Suppressor macrophage (primary cell): ENCODE data around the gene RAP1A.
A peak's percentile ranks its signal among the peaks of the same experiment; 100 is the strongest.

Experiments
- DNase-seq, 4 experiments: peaks; one replicate each; pipeline ENCODE4 v3.0.0-alpha.2; 2020 to 2022

Gene RAP1A

DNA sequence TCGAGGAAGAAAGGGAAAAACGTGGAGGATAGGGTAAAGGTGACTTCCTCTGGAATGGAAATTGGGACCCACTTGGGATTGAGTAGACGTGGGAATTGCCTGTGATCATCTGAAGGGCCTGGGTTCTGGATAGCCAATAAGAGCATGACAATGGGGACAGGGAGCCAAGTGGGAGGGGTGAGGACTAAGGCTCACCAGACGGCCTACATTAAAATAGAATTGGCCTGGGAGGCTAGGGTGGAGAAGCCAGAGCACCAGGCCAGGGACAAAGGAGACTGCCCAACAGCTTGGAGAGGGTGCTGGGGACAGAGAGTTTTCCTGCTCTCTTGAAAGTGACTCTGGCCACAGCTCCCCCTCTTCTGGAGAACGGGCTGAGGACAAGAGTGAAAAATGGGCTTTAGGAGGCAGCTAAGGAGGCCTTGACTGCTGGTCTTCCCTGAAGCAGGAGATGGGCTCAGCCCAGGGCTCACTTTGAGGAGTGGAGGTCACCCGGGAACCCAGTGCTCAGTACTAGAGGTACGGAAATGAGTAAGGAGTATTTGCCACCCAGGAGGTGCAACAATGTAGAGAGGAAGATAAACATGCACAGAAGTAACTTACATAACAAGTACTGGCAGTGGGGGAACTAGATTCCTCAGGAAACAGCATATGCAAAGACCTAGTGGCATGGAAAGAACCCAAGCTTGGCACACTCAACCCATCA is 100.8 kb downstream of the RAP1A start:
- no peak for DNase-seq

DNA sequence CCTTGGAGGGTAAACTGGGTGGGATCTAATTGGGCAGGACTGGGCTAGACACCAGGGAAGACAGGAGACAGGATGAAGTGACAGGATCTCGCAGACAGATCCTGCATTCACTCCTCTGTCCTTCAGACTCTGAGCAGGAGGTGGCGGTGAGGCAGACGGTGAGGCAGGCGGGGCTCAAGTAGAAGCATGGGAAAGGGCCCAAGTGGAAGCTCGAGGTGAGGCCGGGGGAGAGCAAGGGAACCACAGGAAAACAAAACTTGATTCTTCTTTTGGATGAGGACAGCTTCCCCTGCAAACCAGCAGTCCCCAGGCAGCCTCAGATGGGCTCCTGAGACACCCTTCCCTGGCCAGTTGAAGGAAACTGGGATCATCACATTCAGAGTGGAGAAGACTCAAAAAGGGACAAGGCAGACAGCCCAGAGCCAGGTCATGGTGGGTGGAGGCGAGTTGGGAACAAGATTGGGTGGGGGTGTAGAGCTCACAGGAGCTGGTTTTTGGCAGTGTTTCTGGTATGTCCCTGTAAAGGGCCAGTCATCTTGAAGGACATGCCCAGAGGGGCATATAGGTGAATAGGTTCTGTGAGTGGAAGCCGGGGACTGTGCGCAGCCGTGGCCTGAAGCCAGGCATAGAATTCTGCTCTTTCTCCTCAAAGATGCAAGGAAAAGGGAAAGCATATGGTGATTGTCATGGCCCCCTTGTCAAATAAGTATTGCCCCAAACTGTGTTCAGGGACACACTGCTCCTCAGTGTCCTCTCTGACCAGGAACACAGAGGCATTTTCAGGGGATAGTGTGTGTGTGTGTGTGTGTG is 101.6 kb downstream of the RAP1A start:
- no peak for DNase-seq

- no peak for DNase-seq
Measured at GRCh38 chr1:111723091-111723806, 103.7 kb downstream of the RAP1A start.

- DNase-seq = no peak
Measured at GRCh38 chr1:111723871-111724270, 104.3 kb downstream of the RAP1A start.

GRCh38 chr1:111725192-111725591 is 105.6 kb downstream of the RAP1A start:
- DNase-seq = no peak

DNA sequence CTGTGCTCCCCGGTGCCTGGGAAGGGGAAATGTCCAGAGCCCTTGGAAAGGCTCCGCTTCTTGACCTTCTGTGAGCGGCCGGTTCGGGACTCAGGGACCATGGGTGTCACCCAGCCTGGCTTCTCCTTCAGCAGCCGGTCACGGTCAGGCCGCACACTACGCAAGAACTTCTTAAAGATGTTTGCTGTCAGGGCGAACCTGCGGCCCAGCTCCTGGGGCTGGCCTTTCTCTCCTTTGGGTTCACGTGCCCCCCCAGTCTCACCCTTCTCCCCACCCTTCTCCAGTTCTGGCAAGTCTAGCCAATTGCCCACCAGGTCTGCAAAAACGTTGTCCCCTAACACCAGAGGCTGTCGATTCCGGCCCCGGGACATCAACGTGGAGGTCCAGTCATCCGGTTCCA is 107.5 kb downstream of the RAP1A start:
- no peak for DNase-seq

- DNase-seq = no peak
Measured at GRCh38 chr1:111729271-111729921, 109.8 kb downstream of the RAP1A start.

- DNase-seq = no peak
Measured at GRCh38 chr1:111729946-111730681, 110.5 kb downstream of the RAP1A start.

- no peak for DNase-seq
Measured at GRCh38 chr1:111730706-111731105, 111.1 kb downstream of the RAP1A start.

- no peak for DNase-seq
Measured at GRCh38 chr1:111731956-111732355, 112.4 kb downstream of the RAP1A start.

DNA sequence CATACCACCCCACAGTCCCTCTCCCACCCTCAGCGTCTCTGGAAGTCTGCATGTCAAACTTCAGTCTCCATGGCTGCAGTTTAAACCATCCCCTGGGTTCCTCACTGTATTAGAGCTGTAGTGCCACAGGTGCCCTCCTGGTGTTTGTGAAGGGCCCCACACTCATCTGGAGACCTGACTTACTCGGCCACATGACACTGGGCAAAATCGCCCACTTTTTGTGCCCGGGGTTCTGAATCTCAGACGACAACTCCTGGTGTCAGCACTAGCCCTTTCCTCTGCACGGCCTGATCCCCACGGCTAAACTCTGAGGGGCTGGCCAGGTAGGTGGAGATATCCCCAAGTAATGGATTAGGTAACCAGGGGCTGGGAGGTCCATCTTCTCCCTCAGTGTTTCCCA is 113.1 kb downstream of the RAP1A start:
- DNase-seq = no peak

GRCh38 chr1:111733183-111733991 is 113.8 kb downstream of the RAP1A start:
- peak; percentile 86 to 97 (median 93) for DNase-seq

DNA sequence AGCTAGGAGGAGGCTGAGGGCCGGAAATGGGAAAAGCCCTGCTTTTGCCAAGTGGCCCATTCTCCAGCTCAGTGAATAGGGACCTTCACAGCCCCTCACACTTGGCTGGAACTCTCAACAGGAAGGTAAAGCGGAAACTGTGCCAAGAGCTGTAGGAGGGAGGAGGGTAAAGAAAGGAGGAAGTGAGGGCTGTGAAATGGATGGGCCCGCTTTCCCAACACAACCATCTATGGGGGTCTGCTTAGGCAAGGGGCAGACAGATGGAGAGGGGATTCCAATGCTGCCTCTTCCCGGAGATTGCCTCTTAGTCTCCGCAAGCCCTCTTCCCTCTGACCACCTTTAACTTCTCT is 114.4 kb downstream of the RAP1A start:
- peak; percentile 68 to 85 (median 80) for DNase-seq

DNA sequence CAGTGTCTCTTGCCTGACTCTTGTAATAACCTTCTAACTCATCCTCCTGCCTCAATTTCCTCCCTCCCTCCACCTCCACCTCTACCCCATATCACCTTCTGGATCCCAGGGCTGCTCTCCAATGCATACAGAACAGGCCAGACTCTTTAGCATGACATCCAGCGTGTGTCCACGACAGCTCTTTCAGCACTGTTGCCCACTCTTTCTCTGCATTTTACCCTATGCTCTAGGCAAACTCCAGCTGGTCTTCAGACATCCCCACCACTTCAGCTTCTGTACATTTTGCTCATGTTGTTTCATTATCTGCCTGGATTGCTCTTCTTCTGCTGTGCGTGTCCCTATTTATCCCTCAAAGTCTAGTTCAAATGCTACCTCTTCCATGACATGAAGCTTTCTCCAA is 114.8 kb downstream of the RAP1A start:
- DNase-seq = no peak

DNA sequence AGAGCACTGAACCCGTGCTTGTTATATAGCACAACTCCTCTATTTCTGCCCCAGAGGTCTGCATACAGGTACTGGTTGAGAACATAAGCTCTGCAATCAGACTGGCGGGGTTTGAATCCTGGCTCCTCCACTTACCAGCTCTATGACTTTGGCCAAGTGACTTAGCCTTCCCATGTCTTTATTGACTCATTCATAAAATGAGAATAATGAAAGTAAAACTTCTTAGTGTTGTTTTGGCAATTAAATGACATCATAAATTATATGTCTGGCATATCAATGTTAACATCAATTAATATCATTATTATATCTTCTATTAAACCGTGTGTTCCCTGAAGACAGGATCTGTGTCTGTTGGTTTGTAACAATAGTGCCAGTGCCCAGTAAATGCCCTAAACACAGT is 115.3 kb downstream of the RAP1A start:
- DNase-seq = no peak

DNA sequence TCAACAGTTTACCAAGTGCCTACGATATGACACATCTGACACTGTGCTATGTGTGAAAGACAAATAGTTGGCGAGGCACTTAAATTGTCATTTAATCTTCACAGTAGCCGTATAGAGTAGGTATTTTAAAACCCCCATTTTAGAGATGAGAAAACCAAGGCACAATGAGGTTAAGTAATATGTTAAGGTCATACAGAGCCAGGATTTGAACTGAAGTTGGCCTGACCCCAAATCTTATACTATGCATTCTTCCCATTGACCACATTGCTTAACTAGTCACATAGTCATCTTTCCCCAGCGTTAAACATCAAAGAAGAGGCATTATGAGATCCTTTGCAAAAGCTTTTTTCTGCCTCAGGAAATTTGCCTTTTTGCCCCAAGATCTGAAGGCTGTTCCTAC is 115.7 kb downstream of the RAP1A start:
- DNase-seq = no peak

DNA sequence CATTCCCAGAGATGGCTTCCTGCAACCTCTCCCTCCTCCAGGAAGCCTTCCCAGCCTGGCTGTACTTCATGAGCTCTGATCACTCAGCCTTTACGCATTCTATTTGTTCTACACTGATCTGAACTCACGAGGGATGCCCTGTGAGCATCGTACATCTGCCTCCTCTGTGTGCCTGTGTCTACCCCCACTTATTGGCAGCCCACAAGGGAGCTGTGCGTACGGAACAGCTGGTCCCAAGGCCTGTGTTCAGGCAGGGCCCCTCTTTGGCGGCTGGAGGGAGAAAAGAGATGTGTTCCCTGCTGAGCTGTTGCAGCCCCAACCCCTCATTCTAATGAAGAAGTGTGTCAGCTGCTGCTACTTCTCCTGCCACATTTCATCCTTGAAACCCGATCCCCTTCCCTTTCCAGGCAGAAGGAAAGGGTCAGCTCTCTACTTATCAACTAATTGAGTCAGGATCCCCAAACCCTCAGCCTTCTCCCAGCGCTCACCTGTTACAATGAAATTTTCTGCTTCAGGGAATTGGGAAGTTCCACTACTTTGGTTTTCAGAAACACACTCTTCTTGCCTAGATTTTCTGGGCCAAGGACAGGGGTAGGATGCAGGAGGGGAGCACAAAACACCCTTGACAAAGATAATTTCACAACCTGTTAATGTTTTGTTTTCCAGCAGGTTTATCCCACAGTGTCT is 116.4 kb downstream of the RAP1A start:
- DNase-seq = no peak

DNA sequence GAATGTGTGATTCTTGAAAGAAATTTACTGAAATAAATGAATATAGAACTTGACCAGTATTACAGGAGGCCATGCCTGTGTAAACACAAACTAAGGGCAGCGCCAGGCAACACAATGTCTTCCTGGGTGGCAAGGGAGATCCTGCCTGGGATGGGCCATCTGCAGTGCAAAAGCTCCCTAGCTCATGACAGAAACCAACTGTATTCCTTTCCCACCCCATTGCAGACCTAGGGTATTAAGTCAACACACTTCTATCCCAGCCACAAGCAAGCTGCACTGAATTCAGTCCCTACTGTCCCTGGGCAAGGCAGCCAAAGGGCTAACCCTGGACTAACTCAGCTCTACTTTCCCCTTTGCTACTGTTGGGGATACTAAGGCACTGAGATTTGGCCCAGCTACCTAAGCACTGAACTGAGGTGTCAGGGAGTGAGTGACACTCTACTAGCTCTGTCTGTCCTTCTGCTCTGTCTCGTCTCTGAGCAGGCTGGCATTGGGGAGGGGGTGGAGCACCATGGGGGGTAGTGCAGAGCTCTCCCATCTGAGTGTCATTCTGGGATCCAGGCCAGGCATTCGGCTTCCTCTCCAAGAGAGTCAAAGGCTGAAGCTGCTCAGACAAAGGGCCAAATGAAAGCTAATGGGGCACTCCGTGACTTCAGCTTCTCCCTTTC is 117.1 kb downstream of the RAP1A start:
- DNase-seq = no peak

DNA sequence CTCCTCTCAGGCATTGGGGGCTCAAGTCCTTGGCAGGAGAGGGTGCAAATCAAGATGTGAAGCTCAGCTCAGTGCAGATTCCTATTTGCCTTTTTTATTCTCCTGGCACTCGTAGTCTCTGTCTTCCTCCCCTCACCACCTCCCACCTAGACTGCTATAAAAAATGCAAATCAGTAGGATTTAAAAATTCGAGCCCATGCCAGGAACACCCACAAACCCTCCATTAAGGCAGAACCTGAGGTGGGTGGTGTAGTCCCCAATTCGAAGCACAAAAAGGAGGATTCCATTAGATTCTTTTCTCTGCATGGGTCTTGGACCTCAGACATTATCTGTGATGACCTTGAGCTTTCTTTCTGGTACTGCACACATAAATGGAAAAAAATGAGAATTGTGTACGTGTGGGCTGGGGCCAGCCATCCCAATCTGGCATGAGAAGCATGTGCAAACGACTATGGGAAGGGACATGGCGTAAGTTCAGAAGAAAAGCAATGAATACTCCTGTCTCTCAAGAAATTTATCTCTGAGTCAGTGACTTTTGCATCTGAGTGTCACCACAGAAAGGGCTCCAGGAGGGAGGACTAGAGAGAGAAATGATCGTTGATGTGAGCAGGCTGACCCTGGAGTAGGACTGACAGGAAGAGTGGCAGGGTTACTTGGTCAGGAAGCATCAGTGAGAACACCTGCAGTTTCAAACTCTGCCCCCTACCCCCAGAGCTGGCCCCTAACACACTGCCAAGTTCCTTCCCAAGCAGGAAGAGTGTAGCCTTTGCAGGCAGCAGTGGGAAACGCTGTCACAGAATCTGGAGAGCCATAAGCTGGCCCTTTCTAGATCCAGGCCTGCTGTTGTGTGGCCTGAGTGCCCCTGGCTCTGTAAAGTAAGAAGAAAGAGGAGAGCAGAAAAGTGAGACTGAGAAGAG is 117.9 kb downstream of the RAP1A start:
- DNase-seq = no peak
